ENCODE measurements around the gene SNX1. TPM values are rescaled to one million over a fixed set of nuclear protein-coding genes. Genes with fewer than 3 reads are reported as not detected.
"Not testable (repeated sequence)": the region's sequence is repeated elsewhere in the genome, so short reads cannot be mapped to it uniquely, and the experiment has no call there.

SNX1 gene
- total RNA-seq, 1 experiment from 2014 or later, result 24.3 TPM

DNA sequence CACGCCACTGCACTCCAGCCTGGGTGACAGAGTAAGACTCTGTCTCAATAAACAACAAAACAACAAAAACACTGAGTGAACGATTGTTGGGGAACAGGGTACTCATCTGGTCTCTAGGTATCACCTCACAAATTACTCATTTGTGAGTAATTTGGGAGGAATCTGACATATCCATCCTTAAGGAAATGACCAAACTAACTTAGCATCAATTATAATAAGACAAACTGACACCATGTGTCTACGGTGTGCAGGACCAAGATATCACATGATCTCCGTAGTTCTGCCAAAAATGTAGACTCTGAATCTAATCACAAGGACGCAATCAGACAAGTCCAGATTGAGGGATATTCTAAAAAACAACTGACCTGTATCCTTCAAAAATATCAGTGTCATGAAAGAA lies 37.5 kb upstream of the SNX1 start:
- no peaks in the 10 kb centered on the region for H3K9me3 ChIP-seq (ENCODE audit: low read length)
- no peaks in the 10 kb centered on the region for H3K27me3 ChIP-seq (ENCODE audit: low read length)
- no TSS peak for BruUV-seq (replicated peaks)
- H3K4me1 ChIP-seq (ENCODE audit: insufficient read depth, low read length), result peaks cover 4% of the 10 kb centered on the region; the same call in 1 of the 2 replicates
- H3K79me2 ChIP-seq (ENCODE audit: low read length), result no peaks in the 10 kb centered on the region
- intact Hi-C loops (cut with micrococcal nuclease), result no loop called here
- DNase-seq (peak; percentile 13), ATAC-seq (no peak)
- no peak overlapping the region for H3K9ac ChIP-seq (ENCODE audit: low read length)
- ChIA-PET CTCF (no interaction called here), POLR2A (ENCODE audit: unreplicated experiment) (no interaction called here)
- H3K4me2 ChIP-seq (ENCODE audit: low read length), result no peak overlapping the region
- H2AFZ ChIP-seq (ENCODE audit: low read length), result no peak overlapping the region
- H3K4me3 ChIP-seq (ENCODE audit: low read length), result no peak overlapping the region
- H3F3A ChIP-seq (ENCODE audit: low read length, unreplicated experiment), result no peaks in the 10 kb centered on the region
- no peaks in the 10 kb centered on the region for H4K20me1 ChIP-seq (ENCODE audit: low read length)
- no peaks in the 10 kb centered on the region for H3K36me3 ChIP-seq (ENCODE audit: low read depth, low read length)
- TF ChIP-seq EZH2 (IDR thresholded peaks at IDR 0.05; ENCODE audit: low read length, unreplicated experiment) (no peak), EZH2phosphoT487 (IDR thresholded peaks at IDR 0.05; ENCODE audit: borderline replicate concordance, low read length) (no peak)
- TF ChIP-seq, protein P1, sequence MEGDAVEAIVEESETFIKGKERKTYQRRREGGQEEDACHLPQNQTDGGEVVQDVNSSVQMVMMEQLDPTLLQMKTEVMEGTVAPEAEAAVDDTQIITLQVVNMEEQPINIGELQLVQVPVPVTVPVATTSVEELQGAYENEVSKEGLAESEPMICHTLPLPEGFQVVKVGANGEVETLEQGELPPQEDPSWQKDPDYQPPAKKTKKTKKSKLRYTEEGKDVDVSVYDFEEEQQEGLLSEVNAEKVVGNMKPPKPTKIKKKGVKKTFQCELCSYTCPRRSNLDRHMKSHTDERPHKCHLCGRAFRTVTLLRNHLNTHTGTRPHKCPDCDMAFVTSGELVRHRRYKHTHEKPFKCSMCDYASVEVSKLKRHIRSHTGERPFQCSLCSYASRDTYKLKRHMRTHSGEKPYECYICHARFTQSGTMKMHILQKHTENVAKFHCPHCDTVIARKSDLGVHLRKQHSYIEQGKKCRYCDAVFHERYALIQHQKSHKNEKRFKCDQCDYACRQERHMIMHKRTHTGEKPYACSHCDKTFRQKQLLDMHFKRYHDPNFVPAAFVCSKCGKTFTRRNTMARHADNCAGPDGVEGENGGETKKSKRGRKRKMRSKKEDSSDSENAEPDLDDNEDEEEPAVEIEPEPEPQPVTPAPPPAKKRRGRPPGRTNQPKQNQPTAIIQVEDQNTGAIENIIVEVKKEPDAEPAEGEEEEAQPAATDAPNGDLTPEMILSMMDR (conservative IDR thresholded peaks at IDR 0.05; ENCODE audit: low read depth, low read length), result no peak
- H3K9me2 ChIP-seq (replicated peaks; ENCODE audit: low read length), result no peaks in the 10 kb centered on the region
- H3K27ac ChIP-seq (ENCODE audit: low read length), result no peak overlapping the region

DNA sequence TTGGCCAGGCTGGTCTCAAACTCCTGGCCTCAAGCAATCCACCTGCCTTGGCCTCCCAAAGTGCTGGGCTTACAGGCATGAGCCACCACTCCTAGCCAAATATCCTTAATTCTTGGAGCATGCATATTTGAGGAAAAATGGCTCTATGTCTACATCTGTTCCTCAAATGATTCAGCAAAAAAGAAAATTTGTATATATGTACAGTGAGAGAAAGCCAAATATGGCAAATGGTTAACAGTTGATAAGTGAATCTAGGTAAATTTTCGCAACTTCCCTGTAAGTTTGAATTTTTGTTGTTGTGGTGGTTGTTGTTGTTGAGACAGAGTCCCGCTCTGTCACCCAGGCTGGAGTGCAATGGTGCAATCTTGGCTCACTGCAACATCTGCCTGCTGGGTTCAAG lies 36.7 kb upstream of the SNX1 start:
- H3K4me3 ChIP-seq (ENCODE audit: low read length); H3F3A ChIP-seq (ENCODE audit: low read length, unreplicated experiment); BruUV-seq (replicated peaks); H3K9me2 ChIP-seq (replicated peaks; ENCODE audit: low read length); H3K79me2 ChIP-seq (ENCODE audit: low read length); CTCF ChIA-PET; ATAC-seq; H3K4me1 ChIP-seq (ENCODE audit: insufficient read depth, low read length); DNase-seq; H3K27ac ChIP-seq (ENCODE audit: low read length); intact Hi-C loops (cut with micrococcal nuclease); H4K20me1 ChIP-seq (ENCODE audit: low read length); POLR2A ChIA-PET (ENCODE audit: unreplicated experiment); H3K4me2 ChIP-seq (ENCODE audit: low read length); H2AFZ ChIP-seq (ENCODE audit: low read length); H3K36me3 ChIP-seq (ENCODE audit: low read depth, low read length); H3K9ac ChIP-seq (ENCODE audit: low read length); H3K27me3 ChIP-seq (ENCODE audit: low read length); H3K9me3 ChIP-seq (ENCODE audit: low read length): not testable (repeated sequence)

DNA sequence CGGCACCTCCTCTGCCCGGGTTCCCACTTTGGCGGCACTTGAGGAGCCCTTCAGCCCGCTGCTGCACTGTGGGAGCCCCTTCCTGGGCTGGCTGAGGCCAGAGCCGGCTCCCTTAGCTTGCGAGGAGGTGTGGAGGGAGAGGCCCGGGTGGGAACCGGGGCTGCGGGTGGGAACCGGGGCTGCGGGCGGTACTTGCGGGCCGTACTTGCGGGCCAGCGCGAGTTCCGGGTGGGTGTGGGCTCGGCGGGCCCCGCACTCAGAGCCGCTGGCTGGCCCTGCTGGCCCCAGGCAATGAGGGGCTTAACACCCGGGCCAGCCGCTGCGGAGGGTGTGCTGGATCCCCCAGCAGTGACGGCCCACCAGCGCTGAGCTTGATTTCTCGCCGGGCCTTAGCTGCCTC lies 35.1 kb upstream of the SNX1 start:
- POLR2A ChIA-PET (ENCODE audit: unreplicated experiment), result no interaction called here
- intact Hi-C loops (cut with micrococcal nuclease), result no loop called here
- no TSS peak for BruUV-seq (replicated peaks)

More for the DNA sequence above, 35.1 kb upstream of the SNX1 start:
- no peaks in the 10 kb centered on the region for H3K27me3 ChIP-seq (ENCODE audit: low read length)
- no peak for ATAC-seq
- H3K9ac ChIP-seq (ENCODE audit: low read length), result no peak overlapping the region
- no peaks in the 10 kb centered on the region for H3F3A ChIP-seq (ENCODE audit: low read length, unreplicated experiment)
- no peaks in the 10 kb centered on the region for H3K36me3 ChIP-seq (ENCODE audit: low read depth, low read length)
- no peaks in the 10 kb centered on the region for H4K20me1 ChIP-seq (ENCODE audit: low read length)
- H3K9me2 ChIP-seq (replicated peaks; ENCODE audit: low read length), result no peaks in the 10 kb centered on the region
- no peaks in the 10 kb centered on the region for H3K9me3 ChIP-seq (ENCODE audit: low read length)
- H3K27ac ChIP-seq (ENCODE audit: low read length), result no peak overlapping the region
- no peak overlapping the region for H3K4me3 ChIP-seq (ENCODE audit: low read length)
- TF ChIP-seq, protein P1 (conservative IDR thresholded peaks at IDR 0.05; ENCODE audit: low read depth, low read length), result no peak
- TF ChIP-seq EZH2 (IDR thresholded peaks at IDR 0.05; ENCODE audit: low read length, unreplicated experiment) (no peak), EZH2phosphoT487 (IDR thresholded peaks at IDR 0.05; ENCODE audit: borderline replicate concordance, low read length) (no peak)
- CTCF ChIA-PET, result no interaction called here
- H2AFZ ChIP-seq (ENCODE audit: low read length), result no peak overlapping the region
- H3K79me2 ChIP-seq (ENCODE audit: low read length), result no peaks in the 10 kb centered on the region
- no peak for DNase-seq
- H3K4me1 ChIP-seq (ENCODE audit: insufficient read depth, low read length), result peaks cover 4% of the 10 kb centered on the region; the same call in 1 of the 2 replicates
- no peak overlapping the region for H3K4me2 ChIP-seq (ENCODE audit: low read length)
